Endodermal cell (in vitro differentiated cells): Measurements from ENCODE around the gene THSD7B. TPM values are rescaled to one million over a fixed set of nuclear protein-coding genes. Genes with fewer than 3 reads are reported as not detected.

Source experiments
- DNase-seq: peaks from one replicate; pipeline ENCODE4 v3.0.0-alpha.2; 2017
- H3K27ac ChIP-seq: 2 replicates; pipeline ENCODE4 v1.5.1; 2013; ENCODE audit warnings: mild to moderate bottlenecking, low read depth, low read length, moderate library complexity
- H3K27me3 ChIP-seq: 2 replicates; pipeline ENCODE4 v1.6.1; 2013; ENCODE audit warnings: mild to moderate bottlenecking, low read length, moderate library complexity; ENCODE audit not compliant: insufficient read depth, control insufficient read depth, poor library complexity, severe bottlenecking
- H3K36me3 ChIP-seq: 2 replicates; pipeline ENCODE4 v1.7.0; 2013; ENCODE audit warnings: mild to moderate bottlenecking, low read length, moderate library complexity; ENCODE audit not compliant: control insufficient read depth, insufficient read depth
- H3K4me1 ChIP-seq: one replicate; pipeline ENCODE4 v1.7.0; 2013; ENCODE audit warnings: low read length; ENCODE audit not compliant: control insufficient read depth, insufficient read depth
- H3K4me3 ChIP-seq: 2 replicates; pipeline ENCODE4 v1.5.1; 2013; ENCODE audit warnings: mild to moderate bottlenecking, low read length, moderate library complexity
- H3K9ac ChIP-seq: 2 replicates; pipeline ENCODE4 v1.6.1; 2013; ENCODE audit warnings: mild to moderate bottlenecking, low read length, moderate library complexity; ENCODE audit not compliant: poor library complexity, severe bottlenecking; ENCODE audit errors: extremely low read depth
- H3K9me3 ChIP-seq: 2 replicates; pipeline ENCODE4 v1.6.1; 2013; ENCODE audit warnings: mild to moderate bottlenecking, low read length, moderate library complexity; ENCODE audit not compliant: control insufficient read depth
- H3K27ac Mint-ChIP-seq: 2 replicates; pipeline ENCODE4 v1.8.0; 2020; ENCODE audit warnings: mixed read lengths
- H3K27me3 Mint-ChIP-seq: 2 replicates; pipeline ENCODE4 v1.8.0; 2021; ENCODE audit warnings: mild to moderate bottlenecking, mixed read lengths; ENCODE audit not compliant: insufficient read depth
- H3K36me3 Mint-ChIP-seq: 2 replicates; pipeline ENCODE4 v1.8.0; 2020; ENCODE audit warnings: low read depth, mixed read lengths
- H3K4me1 Mint-ChIP-seq: 2 replicates; pipeline ENCODE4 v1.8.0; 2020; ENCODE audit warnings: mixed read lengths
- H3K4me3 Mint-ChIP-seq: 2 replicates; pipeline ENCODE4 v1.8.0; 2020; ENCODE audit warnings: mild to moderate bottlenecking, moderate library complexity, mixed read lengths
- H3K9me3 Mint-ChIP-seq: 2 replicates; pipeline ENCODE4 v1.8.0; 2020; ENCODE audit warnings: mild to moderate bottlenecking, mixed read lengths
- WGBS, 2 experiments: methylation state at CpG; one replicate each; pipeline versions ENCODE4 v1.1.5 to v1.1.7; 2013; ENCODE audit warnings: missing lambda C conversion rate in 2 of 2, mixed read lengths in 1 of 2; ENCODE audit not compliant: insufficient coverage in 1 of 2, insufficient read length in 1 of 2; 5-methylcytosine and 5-hydroxymethylcytosine counted together
- total RNA-seq, 2 donors: library from RNA; stranded (reverse); fragmentation: NEBNext Ultra II Directional in 1 of 2; extraction: Animal tissue kit (Norgen Biotek cat#: 25700) in 1 of 2; gene quantifications; 2 replicates in 1 of 2; 3 replicates in 1 of 2; pipeline ENCODE4 v1.2.1, GENCODE V29; 2021
- TF ChIP-seq, protein P1 (sequence below): fragments of 200-600 bp; sonication (generic); conservative IDR thresholded peaks from 2 replicates; pipeline ENCODE4 v1.5.0; 2021; ENCODE audit warnings: antibody characterized with exemption, mild to moderate bottlenecking

THSD7B gene
- total RNA-seq, 2 donors from 2014 or later = 1.8 to 2.6 TPM

DNA sequence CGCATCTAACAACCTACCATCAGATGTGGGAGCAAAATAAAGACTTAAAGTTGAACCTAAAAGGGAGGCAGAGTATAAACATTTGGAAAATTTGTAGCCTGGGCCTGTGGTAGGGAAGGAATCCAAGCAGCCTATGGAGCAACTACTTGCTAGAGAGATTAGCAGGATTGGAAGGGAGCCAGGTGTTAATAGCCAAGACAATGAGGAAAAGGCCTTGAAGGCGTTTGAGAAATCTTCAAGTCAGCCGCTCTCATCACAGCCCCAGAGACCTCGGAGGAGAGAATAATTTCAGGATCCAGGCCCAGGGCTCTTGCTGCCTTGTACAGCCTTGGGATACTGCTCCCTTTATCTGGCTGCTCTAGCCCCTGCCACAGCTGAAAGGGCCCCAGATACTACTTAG lies 219.7 kb downstream of the THSD7B start:
- Histone ChIP-seq H3K4me3 (no peak overlapping the region), H3K9ac (no peak overlapping the region), H3K4me1 (peaks cover 4% of the 10 kb centered on the region), H3K27ac (no peak overlapping the region), H3K27me3 (no peaks in the 10 kb centered on the region), H3K9me3 (peaks cover 13% of the 10 kb centered on the region), H3K36me3 (no peaks in the 10 kb centered on the region)
- 81 to 82% methylated on average over 4 of the region's 4 CpGs for WGBS, 2 experiments
- peak; percentile 56 for DNase-seq
- H3K27ac Mint-ChIP-seq = no peak overlapping the region
- H3K36me3 Mint-ChIP-seq = no peaks in the 10 kb centered on the region
- peaks cover 11% of the 10 kb centered on the region for H3K4me1 Mint-ChIP-seq
- H3K9me3 Mint-ChIP-seq = peaks cover 7% of the 10 kb centered on the region
- no peaks in the 10 kb centered on the region for H3K27me3 Mint-ChIP-seq
- TF ChIP-seq, protein P1, sequence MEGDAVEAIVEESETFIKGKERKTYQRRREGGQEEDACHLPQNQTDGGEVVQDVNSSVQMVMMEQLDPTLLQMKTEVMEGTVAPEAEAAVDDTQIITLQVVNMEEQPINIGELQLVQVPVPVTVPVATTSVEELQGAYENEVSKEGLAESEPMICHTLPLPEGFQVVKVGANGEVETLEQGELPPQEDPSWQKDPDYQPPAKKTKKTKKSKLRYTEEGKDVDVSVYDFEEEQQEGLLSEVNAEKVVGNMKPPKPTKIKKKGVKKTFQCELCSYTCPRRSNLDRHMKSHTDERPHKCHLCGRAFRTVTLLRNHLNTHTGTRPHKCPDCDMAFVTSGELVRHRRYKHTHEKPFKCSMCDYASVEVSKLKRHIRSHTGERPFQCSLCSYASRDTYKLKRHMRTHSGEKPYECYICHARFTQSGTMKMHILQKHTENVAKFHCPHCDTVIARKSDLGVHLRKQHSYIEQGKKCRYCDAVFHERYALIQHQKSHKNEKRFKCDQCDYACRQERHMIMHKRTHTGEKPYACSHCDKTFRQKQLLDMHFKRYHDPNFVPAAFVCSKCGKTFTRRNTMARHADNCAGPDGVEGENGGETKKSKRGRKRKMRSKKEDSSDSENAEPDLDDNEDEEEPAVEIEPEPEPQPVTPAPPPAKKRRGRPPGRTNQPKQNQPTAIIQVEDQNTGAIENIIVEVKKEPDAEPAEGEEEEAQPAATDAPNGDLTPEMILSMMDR = no peak
- H3K4me3 Mint-ChIP-seq = no peak overlapping the region

DNA sequence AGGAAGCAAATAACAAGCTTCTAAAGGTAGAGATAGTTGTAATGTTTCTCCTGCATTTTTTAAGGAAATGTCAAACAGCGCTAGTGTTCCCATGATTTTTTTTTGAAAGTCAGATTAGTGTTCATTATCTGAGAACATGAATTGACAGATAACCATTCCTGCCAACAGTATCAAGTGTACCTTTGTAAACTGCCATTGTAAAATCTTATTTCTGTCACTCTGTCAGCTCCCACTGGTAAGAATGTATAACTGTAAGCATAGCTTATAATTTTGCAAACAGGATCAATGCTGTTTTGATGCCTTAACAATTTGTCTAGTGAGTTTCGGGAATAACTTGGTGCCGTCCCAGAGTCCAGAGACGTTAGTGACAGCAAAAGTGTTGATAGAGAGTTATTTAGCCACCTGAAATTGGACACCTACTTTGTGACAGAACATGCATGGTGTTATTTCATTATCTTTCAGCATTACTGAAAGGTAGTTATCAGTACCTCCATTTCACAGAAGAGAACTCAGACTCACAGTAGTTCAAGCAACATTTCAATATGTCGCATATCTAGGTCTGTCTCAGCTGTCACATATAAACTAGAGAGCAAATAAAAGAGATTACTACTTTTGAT lies 221.4 kb downstream of the THSD7B start:
- DNase-seq = no peak
- H3K27me3 Mint-ChIP-seq = peaks cover 2% of the 10 kb centered on the region
- H3K27ac Mint-ChIP-seq = no peak overlapping the region
- peaks cover 7% of the 10 kb centered on the region for H3K9me3 Mint-ChIP-seq
- TF ChIP-seq, protein P1 = no peak
- Histone ChIP-seq H3K4me1 (peaks cover 4% of the 10 kb centered on the region), H3K4me3 (no peak overlapping the region), H3K9ac (no peak overlapping the region), H3K27me3 (no peaks in the 10 kb centered on the region), H3K9me3 (peaks cover 13% of the 10 kb centered on the region), H3K36me3 (no peaks in the 10 kb centered on the region), H3K27ac (no peak overlapping the region)
- no peaks in the 10 kb centered on the region for H3K36me3 Mint-ChIP-seq
- no peak overlapping the region for H3K4me3 Mint-ChIP-seq
- peaks cover 5% of the 10 kb centered on the region for H3K4me1 Mint-ChIP-seq
- 91 to 100% methylated on average over 3 to 5 of the region's 5 CpGs for WGBS, 2 experiments

DNA sequence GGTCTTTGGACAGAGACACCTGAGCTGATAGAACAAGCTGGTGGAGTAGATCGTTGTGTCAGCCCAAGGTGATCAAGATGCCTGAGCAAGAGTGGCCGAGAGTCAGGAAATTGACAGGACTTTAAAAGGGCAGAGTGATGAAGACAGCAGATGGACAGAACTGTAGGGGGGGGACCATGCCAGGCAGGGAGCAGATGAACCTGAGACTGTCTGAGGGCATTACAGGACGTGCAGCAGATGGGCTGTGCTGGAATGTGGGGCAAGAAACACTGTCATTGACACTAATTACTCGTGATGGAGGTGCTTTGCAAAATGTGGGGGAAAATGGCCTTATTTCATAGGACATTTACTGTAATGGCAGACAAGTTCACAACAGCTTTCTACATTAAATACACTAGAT lies 225.0 kb downstream of the THSD7B start:
- WGBS, 2 experiments = 90 to 95% methylated on average over 2 to 4 of the region's 4 CpGs
- no peak overlapping the region for H3K27ac Mint-ChIP-seq
- H3K27me3 Mint-ChIP-seq = peaks cover 2% of the 10 kb centered on the region
- Histone ChIP-seq H3K27me3 (no peaks in the 10 kb centered on the region), H3K9ac (no peak overlapping the region), H3K9me3 (peaks cover 7% of the 10 kb centered on the region), H3K36me3 (no peaks in the 10 kb centered on the region), H3K4me1 (peaks cover 2% of the 10 kb centered on the region), H3K4me3 (no peak overlapping the region), H3K27ac (no peak overlapping the region)
- no peaks in the 10 kb centered on the region for H3K4me1 Mint-ChIP-seq
- H3K36me3 Mint-ChIP-seq = no peaks in the 10 kb centered on the region
- no peak for DNase-seq
- peaks cover 5% of the 10 kb centered on the region for H3K9me3 Mint-ChIP-seq
- H3K4me3 Mint-ChIP-seq = no peak overlapping the region
- TF ChIP-seq, protein P1 = no peak
